Kasumi-1 (cell line): ENCODE measurements around the gene CCDC91.
A peak's percentile ranks its signal among the peaks of the same experiment; 100 is the strongest.
"Not testable (repeated sequence)": the region's sequence is repeated elsewhere in the genome, so short reads cannot be mapped to it uniquely, and the experiment has no call there.

Experiments
- DNase-seq, 2 experiments: peaks; one replicate each; lab custom pipeline; 2025; lab: John Stamatoyannopoulos, UW

CCDC91 gene

GRCh38 chr12:28367326-28367725 is 177.1 kb downstream of the CCDC91 start:
- DNase-seq: no peak

GRCh38 chr12:28367993-28368392 is 177.7 kb downstream of the CCDC91 start:
- no peak for DNase-seq

DNA sequence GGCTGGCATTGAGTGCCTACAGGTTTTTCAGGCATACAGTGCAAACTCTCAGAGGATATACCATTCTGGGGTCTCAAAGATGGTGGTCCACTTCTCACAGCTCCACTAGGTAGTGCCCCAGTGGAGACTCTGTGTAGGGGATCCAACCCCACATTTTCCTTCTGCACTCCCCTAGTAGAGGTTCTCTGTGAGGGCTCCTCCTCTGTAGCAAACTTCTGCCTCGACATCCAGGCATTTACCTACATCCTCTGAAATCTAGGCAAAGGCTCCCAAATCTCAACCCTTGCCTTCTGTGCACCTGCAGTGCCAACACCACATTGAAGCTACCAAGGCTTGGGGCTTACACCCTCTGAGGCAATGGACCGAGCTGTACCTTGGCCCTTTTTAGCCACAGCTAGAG is 179.2 kb downstream of the CCDC91 start:
- no peak for DNase-seq

GRCh38 chr12:28374556-28374955 is 184.3 kb downstream of the CCDC91 start:
- no peak for DNase-seq

DNA sequence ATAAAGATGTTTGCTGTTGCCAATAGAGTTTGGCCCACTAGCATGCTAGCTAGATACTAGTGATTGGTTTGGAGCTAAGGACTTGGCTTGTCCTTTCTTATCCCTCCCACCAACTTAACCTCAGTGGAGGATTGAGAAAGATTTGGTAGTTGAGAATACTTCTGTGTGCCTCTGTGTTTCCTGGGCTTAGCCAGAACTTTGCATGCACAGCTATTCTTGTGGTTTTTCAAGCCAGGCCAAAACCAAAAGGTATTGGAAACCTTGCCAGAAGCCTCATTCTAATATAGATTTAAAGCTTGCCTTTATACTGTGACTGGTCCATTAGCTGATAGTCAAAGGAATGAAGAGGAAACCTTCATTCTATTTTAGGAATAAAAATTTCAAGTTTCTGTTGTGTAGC is 188.5 kb downstream of the CCDC91 start:
- DNase-seq: peak; percentile 7 to 18

DNA sequence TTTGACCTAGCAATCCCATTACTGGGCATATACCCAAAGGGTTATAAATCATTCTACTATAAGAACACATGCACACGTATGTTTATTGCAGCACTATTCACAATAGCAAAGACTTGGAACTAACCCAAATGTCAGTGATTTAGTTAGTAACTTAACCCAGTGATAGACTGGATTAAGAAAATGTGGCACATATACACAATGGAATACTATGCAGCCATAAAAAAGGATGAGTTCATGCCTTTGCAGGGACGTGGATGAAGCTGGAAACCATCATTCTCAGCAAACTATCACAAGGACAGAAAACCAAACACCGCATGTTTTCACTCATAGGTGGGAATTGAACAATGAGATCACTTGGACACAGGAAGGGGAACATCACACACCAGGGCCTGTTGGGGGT is 189.5 kb downstream of the CCDC91 start:
- DNase-seq: not testable (repeated sequence)

DNA sequence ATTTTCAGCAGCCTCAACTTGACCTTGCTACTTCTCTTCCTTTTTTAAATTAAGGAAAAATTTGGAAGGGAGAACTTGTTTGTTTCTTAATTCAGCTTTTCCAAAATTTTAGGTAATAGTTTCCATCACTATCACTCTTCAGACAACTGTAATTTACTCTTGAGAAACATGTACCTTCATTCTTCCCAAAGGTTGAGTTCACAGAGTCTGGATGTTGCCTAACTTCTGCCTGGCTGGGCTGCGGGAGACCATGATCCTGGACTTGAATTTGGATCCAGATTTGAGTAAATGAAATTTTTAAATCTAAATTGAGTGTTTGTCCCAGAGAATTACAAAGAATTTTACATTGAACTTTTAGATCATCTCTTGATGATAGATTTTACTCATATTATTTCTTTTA is 193.1 kb downstream of the CCDC91 start:
- DNase-seq: no peak

DNA sequence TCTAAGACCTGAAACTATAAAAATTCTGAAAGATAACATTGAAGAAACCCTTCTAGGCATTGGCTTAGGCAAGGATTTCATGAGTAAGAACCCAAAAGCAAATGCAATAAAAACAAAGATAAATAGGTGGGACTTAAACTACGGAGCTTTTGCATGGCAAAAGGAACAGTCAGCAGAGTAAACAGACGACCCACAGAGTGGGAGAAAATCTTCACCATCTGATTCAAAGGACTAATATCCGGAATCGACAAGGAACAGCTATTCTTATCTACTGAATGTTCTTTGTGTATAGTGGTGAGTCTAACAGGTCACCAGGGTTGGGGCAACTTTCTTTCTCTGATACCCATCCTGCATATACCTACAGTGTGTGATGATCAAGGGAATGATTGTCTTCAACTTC is 198.6 kb downstream of the CCDC91 start:
- DNase-seq: no peak

- no peak for DNase-seq
Observed at GRCh38 chr12:28390206-28390605, 199.9 kb downstream of the CCDC91 start.

- DNase-seq: no peak
Observed at GRCh38 chr12:28390761-28391385, 200.6 kb downstream of the CCDC91 start.

DNA sequence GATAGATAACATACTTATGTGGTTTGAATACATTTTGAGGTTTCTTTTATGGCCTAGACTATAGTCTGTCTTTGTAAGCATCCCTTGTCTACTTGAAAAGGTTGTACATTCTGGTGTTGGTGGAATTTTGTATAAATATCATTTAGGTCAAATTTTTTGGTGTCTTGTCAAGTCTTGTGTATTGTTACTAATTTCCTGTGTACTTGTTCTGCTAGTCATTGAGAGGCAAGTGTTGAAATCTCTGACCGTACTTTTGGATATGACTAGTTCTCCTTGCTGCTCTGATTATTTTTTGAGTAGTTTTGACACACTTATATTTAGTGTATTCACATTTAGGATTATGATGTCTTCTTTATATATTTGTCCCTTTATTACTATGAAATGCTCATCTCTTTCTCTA is 219.6 kb downstream of the CCDC91 start:
- no peak for DNase-seq

- no peak for DNase-seq
Observed at GRCh38 chr12:28413460-28414109, 223.3 kb downstream of the CCDC91 start.

DNA sequence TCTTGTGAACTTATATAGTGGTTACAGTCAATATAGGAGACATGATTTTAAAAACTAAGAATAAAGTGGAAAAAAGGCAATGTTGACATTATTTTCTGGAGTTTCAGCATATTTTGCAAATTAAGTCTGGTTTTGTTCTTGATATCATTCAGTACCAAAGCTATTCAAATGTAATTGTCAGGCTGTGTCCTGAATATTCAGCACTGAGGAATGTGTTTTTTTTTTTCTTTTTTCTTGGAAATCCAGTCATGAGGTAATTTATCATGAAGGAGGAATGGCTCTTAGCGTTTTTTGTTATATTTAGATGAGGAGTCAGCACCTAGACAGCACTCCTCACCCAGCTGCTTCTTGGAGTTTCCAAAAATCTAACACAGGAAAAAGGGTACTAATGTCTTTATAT is 225.5 kb downstream of the CCDC91 start:
- DNase-seq: no peak

GRCh38 chr12:28421374-28421773 is 231.1 kb downstream of the CCDC91 start:
- DNase-seq: no peak

GRCh38 chr12:28424965-28425364 is 234.7 kb downstream of the CCDC91 start:
- no peak for DNase-seq

DNA sequence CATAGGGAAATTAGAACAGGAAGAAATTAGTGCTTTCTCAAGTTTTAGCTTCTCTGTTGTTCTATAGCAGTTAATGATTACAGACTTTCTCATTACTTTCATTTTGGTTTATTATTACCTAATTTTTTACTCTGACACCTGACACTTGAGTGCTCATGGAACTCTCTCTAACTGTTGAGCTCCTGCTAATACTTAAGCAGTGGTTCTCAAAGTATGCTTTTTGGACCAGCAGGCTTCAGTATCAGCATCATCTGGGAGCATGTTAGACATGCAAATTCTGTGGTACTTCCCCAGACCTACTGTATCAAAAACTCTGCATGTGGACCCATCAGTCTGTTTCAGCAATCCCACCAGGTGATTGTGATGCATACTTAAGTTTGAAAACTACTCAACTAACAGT is 235.3 kb downstream of the CCDC91 start:
- DNase-seq: no peak

GRCh38 chr12:28427046-28427445 is 236.8 kb downstream of the CCDC91 start:
- DNase-seq: no peak

- no peak for DNase-seq
Observed at GRCh38 chr12:28440081-28440608, 249.9 kb downstream of the CCDC91 start.

DNA sequence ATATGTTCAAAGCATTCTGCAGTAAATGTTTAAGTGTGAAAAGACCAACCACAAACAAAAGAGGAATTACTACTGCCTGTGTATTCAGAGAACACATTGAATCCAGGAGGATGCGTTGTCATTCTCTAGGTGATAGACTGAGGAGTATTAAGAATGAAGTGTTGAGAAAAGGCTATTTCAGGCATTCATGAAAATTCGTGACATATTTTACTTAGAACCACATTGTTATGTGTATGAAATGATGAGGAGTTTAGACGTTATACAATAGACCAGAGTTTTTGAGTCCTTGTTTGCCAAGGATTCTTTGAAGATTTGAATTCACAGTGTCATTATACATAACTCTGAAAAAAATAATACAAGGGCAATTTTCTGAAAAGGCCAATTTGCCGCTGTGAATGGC is 251.8 kb downstream of the CCDC91 start:
- no peak for DNase-seq

GRCh38 chr12:28443337-28443736 is 253.1 kb downstream of the CCDC91 start:
- no peak for DNase-seq

- DNase-seq: no peak
Observed at GRCh38 chr12:28446031-28446430, 255.8 kb downstream of the CCDC91 start.

DNA sequence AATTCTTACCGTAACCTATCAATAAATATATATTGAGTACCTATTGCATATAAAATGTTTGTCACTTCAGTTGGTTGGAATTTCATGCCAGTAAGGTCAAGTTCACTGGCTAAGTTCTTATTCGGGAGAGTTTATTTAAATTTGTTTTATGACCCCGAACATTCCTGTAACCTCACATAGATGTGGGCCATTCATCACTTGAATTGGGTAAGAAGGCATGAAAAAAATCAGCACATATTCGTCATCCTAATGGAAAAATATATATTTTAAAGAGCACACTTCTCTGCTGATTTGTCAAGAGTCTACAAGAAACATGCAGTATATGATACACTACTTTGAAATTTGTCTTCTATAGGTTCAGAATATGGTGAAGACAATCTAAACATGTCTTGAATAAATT is 263.4 kb downstream of the CCDC91 start:
- no peak for DNase-seq

DNA sequence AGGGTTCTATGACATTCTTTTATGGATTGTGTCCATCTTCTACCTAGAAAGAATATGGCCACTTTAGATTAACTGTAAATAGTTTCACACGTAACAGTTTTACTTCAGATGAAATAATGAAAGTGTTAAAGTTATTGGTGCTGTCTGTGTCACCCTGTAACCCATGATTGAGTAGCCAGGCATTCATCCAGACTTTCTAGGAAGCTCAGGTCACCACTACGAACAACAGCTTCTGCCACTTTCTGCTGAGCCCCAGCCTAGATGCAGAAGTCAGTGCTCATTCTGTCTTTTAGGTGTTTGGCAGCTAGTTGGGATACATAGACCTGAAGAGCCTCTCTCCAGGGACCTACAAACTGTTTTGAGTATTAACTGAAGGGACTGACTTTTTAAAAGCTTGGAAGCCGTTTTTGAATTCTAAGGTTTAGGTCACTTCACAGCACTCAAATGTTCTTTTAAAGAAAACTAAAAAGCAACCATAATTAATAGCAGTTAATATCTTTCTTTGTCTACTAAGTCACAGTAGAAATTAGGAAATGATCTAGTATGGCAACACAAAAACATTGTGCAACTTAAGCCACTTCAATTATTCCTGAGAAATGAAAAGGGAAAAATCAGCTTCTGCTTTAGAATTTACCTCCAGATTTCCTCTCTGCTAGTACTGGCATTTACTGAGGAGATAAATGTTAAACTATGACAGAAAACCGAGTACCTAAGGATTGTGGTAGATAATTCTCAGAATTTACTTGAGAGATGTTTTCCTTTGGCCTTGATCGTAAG is 266.9 kb downstream of the CCDC91 start:
- no peak for DNase-seq
